ENCODE data around the gene CD37.
"Not testable (repeated sequence)": the region's sequence is repeated elsewhere in the genome, so short reads cannot be mapped to it uniquely, and the experiment has no call there.

CD37 gene

DNA sequence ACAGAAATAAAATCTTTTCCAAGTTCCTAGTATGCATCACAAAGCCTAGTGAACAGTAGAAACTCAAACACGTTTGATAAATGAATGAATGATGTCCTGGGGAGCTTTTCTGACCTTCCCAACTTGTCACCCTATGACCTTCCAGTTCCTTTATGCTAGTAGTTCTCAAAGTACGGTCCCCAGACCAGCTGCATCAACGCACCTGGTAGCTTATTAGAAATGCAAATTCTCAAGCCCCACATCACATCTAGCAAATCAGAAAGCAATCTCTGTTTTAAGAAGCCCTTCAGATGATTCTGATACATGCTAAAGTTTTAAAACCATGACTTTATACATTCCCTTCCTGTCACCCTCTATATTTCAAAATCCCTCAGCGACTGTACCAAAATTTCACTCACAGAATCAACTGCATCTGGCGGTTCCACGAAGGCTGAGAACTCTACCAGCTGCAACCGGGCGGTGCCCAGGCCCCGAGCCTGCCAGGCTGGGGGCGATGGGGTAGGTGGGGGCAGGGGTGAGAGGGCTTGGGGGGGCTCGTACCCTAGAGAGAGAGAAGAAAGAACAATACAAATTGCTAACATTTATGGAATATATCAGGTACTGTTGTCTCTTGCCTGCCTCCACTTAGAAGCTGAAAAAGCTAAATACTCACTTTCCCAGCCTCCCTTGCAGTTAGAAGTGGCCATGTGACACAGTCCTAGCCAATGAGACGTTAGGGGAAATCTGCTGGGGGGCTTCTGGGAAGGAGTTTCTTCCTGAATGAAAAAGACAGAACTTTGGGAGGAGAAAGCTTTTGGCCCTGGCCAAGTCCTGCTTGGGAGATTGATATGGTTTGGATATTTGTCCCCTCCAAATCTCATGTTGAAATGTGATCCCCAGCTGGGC is 13.3 kb downstream of the CD37 start:
- no peak for DNase-seq

DNA sequence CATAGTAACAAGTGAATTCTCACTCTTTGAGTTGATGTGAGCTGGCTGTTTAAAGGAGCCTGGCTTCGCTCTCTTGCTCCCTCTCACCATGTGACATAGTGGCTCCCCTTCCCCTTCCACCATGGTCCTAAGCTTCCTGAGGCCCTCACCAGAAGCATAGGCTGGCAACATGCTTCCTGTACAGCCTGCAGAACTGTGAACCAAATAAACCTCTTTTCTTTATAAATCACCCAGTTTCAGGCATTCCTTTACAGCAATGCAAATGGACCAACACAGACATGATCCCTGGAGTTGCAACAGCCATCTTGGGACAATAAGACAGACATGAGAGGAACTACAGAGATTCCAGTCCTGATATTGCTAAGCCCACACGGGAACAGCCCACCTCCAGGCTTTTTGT is 14.4 kb downstream of the CD37 start:
- DNase-seq, result no peak

DNA sequence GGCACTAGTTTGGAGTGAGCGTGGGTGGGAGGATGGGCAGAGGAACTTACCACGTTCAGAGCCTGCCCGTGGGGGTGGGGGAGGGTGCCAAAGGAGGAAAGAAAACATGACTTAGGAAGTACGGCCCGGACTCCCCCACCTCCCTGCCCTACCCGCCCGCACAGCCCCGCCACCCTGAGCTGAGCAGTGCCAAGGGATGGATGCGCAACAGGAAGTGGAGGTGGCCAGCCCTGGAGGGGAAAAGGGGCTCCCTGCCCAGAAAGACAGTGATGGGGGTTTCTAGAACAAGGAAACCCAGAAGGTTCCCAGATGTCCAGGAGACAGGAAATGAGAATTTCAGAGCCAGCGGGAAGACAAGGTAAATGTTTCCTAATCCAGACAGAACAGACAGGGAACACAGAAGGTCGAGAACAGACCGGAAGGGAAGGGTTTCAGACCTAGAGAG is 20.7 kb downstream of the CD37 start:
- DNase-seq, result no peak

DNA sequence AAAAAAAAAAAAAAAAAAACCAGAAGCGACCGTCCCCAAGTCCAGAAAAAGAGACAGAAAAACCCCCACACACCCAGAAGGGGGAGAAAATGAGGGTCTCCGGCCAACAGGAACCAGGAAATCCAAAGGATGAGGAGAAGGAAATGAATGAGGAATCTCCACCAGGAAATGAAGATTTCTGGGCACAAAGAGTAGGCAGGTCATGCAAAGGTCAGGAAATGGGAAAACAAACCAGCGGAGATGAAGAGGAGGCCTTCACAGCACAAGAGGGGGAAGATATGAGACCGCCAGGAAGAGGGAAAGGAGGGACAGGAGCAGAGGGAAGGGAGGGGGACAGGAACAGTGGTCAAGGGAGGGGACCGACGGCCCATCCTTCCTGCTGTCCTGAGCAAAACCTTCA is 21.2 kb downstream of the CD37 start:
- no peak for DNase-seq

DNA sequence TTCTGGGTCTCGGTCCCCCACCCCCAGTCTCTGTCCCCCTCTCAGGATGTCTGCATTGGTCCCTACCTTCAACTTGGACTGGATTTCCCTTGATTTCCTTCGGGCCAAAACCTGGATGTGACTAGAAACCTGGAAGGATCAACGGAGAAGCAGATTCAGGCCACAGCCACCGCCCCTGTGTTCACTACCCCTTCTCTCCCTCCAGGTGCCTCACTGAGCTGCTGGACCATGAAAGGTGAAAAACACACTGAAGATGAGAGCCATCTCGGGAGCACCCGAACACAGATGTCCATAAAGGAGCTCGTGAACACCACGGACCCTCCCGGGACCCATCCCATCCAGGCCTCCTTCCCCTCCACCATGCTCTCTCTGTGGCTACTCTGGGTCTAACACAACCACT is 22.0 kb downstream of the CD37 start:
- no peak for DNase-seq

DNA sequence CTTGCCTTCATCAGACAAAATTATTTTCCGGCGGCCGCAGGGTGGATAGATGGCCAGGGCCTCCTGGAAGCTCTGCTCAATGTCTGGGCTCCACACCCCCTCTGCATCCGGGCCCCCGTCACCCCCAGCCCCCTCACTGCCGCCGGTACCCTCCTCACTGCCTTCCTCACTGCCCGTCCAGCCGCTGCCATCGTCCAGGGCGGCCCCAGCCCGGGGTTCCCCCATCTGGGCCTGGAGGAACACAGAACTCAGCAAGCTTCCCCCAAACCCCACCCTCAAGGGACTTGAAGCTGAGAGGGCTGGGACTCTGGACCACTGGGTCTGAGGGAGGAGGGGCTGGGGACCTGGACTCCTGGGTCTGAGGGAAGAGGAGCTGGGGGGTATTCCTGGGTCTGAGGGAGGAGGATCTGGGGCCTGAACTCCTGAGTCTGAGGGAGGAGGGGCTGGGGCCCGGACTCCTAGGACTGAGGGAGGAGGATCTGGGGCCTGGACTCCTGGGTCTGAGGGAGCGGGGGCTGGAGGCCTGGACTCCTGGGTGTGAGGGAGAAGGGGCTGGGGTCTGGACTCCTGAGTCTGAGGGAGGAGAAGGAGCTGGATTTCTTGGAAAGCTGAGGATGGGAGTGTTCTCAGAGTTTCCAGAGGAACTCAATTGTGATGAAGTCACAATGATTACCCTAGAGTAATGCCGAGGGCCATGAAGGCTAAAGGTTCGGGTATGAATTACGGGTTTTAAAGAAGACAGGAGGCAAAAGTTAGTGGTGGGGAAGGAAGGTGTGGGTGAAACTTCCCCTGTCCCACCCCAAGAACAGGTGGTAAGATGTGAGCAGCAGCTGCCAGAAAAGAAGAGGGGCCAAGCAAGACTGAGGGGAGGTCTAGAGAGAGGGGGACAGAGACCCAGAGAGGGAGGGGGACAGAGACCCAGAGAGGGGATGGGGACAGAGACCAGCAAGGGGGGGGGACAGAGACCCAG is 24.9 kb downstream of the CD37 start:
- no peak for DNase-seq

DNA sequence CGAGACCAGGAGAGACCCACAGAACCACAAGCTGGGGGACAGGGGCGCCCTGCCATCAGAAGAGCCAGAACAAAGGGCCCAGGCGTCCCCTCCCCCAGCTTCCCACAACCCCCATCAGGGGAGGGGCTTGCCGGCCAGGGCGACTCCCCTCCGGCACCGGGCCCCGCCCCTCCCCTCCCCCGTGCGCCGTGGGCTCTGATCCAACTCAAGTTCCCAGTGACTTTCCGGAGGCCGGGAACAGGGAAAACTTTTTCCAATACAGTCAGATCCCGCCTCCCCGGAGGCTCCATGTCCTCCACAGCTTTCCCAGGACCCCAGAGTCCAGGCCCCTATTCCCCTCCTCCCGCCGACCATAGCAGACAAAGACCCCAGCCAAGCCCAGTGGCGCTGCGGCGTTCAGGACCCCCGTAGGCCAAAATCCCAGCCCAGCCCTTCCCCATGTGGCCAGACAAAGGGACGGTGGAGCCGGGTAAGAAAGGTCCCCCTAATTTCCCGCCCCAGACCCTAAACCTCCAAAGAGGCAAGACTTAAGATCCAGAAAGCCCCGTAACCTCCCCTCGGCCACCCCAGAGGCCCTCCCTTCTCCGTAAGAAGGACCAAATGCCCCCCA is 26.3 kb downstream of the CD37 start:
- no peak for DNase-seq

DNA sequence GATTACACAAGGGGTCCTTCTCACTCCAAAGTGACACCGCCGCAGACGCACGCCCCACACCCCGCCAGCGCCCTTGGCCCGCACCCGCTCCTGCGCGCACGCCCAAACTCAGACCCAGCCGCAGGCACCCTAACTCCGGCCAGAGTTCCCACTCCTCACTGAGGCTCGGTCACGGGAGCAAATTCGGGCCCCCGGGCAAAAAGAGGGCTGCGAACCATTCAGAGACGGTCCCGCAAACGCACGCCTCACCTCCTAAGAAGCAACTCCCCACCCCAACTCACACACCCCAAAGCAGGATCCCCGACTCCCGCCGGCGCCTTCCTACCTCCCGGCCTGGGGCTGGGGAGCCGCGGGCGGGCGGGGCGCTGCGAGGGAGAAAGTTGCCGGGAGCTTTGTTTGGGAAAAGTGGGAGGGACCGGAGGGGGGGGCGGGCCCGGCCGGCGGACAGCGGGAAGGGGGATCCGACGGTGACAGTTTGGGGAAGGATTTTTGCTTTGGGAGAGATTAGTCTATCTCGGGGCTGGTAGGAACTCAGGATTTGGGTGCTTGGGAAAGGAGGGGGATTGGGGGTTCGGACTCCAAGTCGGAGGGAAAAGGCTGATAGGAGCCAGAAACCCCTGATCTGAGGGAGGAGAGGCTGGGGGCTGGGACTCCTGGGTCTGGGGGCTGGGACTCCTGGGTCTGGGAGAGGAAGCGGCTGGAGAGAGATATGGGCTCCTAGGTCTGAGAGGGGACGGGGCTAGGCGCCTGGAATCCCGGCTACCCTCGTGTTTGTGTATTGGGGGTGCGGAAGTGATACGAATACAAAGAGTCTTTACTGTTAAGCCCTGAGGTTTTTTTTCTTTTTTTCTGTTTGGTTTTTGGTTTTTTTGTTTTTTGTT is 27.1 kb downstream of the CD37 start, which contains the start of gene TEAD2:
Gene TEAD2 (minus strand): TSS at position 369 of the 881 bp plus-strand sequence. CDS start 2,341 bp downstream, outside the sequence.
- DNase-seq, result no peak

DNA sequence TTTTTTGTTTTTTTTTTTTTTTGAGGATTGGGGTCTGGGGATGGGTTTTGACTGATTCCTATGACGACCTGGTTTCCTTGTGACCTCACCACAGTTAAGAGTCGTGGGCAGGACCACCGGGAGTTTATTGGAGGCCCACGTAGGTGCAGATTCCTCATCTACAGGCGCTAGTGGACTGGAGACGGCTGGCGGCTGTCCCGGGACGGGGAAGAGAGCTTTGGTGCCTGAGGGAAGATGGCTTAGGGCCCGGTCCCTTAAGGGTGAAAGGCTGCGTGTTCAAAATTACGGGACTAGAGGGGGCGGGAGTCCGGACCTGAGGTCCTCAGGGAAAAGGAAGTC is 27.7 kb downstream of the CD37 start:
- DNase-seq, result no peak

DNA sequence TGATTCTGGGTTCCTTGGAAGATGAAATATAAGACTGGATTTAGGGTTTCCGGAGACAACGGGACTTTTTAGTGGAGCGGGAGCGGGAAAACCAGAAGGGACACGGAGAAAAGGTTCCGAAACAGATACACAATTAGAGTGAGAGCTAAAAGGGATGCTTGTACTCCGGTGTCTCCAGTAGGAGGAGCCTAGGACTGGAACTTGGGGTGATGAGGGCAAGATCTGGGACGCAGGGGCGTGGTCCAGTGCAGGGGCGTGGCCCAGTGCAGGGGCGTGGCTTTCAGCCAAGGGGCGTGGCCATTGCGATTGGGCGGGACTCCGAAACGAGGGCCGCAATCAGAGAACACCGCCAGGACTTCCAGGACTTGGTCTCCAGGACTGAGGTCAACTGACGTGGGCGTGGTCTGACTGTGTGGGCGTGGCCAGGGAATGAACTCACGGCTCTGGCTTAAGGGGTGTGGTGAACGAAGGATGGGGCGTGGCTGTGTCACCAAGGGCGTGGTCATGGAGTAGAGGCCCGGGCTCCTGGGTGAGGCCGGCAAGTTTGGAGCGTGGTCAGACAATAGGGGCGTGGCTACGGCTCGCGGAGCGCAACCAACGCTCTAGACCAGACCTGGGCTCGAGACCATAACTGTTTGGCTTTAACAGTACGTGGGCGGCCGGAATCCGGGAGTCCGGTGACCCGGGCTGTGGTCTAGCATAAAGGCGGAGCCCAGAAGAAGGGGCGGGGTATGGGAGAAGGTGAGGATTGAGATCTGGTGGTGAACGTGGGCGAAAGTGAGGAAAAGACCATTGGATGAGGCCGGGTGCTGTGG is 28.3 kb downstream of the CD37 start, which contains the start of gene DKKL1:
Gene DKKL1 (plus strand): TSS at position 610 of the 815 bp plus-strand sequence. CDS start 122 bp downstream, at position 732.
- DNase-seq, result peak; percentile 58

DNA sequence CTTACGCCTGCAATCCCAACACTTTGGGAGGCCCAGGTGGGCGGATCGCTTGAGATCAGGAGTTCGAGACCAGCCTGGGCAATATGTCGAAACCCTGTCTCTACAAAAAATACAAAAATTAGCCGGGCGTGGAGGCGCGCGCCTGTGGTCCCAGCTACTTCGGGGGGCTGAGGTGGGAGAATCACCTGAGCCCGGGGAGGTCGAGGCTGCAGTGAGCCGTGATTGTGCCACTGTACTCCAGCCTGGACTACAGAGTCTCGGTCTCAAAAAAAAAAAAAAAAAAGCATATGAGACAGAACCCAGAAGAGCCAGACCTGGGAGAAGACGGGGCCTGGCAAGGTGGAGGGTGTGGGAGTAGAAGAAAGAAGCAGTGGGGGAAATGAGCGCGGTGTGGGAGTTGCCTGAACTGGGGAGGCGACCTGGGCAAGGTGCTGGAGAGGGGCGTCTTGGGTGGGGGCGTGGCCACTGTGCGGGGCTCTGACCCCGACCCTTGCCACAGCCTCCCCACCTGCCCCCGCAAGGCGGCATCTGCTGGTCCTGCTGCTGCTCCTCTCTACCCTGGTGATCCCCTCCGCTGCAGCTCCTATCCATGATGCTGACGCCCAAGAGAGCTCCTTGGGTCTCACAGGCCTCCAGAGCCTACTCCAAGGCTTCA is 29.0 kb downstream of the CD37 start:
- DNase-seq, result no peak

DNA sequence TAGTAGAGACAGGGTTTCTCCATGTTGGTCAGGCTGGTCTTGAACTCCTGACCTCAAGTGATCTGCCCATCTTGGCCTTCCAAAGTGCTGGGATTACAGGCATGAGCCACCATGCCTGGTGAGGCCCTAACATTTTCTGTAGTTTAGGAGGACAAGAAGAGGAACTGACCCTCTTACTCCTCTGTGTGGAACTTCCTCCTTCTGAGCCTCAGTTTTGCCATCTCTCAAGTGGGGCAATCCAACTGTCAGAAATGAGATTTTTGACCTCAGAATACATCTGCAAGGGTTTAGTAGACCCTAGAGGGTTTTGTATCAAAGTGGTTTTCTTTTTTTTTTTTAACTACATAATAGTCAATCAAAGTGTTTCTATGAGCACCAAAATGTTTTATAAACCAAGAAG is 30.9 kb downstream of the CD37 start:
- DNase-seq, result no peak

DNA sequence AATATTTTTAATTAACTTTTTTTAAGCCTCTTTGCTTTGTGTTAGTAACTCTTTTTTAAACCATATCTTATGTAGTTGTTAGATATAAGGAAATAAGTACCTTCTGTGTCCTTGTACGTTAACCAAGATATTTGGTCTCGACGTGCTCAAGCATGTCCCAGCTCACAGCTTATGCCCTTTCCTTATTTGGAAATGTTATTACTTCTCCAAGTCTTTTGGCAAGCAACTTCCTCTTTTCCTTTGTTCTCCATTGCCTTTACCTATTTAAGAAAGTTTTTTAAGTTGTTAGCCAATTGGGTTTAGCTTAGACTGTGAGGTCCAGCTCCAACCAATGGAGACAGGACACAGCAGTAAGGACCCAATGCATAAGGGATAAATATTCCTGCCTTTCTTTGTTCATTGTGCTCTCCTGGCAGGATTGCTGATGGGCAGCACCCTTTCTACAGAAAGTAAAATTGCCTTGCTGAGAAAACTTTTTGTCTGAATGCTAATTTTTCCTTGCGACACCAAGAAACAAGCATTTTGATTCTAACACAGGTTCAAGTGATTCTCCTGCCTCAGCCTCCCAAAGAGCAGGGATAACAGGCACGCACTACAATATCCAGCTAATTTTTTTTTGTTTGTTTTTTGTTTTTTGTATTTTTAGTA is 33.6 kb downstream of the CD37 start:
- no peak for DNase-seq

DNA sequence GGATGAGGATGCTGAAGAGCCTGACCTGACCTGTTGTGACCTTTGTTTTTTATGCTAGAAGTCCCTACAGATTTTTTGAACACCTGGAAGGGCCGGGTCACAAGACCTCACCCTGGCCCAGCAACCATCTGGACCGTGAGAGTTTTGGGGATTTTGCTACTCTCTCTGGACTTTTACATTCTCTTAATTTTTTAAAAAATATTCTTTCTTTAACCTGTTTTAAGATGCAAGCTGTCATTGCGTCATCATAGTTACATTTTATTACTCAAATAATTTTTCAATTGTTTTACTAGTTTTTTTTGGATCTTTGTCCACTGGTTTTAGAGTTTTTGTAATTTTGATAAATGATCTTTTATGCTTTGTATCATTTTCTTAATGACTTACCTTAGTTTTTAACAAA is 36.0 kb downstream of the CD37 start:
- no peak for DNase-seq

DNA sequence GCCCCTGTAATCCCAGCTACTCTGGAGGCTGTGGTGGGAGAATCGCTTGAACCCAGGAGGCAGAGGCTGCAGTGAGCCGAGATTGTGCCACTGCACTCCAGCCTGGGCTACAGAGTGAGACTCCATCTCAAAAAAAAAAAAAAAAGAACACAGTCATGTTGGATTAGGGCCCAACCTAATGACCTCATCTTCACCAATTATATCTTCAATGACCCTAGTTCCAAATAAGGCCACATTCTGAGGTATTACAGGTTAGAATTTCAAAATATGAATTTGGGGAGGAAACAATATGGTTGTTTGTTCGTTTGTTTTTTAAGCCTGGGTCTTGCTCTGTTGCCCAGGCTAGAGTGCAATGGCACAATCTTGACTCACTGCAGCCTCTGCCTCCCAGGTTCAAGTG is 38.0 kb downstream of the CD37 start:
- not testable (repeated sequence) for DNase-seq

DNA sequence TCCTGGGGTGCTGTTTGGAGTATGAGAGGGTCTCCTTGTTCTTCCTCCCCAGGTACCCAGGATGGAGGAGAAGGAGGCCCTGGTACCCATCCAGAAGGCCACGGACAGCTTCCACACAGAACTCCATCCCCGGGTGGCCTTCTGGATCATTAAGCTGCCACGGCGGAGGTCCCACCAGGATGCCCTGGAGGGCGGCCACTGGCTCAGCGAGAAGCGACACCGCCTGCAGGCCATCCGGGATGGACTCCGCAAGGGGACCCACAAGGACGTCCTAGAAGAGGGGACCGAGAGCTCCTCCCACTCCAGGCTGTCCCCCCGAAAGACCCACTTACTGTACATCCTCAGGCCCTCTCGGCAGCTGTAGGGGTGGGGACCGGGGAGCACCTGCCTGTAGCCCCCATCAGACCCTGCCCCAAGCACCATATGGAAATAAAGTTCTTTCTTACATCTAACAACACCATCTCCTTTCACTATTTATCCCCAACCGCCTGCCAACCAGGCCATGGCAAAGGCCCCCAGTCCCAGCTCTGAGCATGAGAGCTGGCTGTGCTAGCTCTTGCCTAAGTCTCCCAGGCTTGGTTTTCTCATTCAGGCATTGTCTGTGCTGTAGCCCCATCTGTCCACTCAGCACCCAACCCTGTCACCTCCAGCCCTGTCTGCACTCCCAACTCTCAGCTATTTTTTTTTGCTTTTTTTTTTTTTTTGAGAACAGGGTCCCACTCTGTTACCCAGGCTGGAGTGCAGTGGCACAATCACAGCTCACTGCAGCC is 39.6 kb downstream of the CD37 start:
- no peak for DNase-seq

DNA sequence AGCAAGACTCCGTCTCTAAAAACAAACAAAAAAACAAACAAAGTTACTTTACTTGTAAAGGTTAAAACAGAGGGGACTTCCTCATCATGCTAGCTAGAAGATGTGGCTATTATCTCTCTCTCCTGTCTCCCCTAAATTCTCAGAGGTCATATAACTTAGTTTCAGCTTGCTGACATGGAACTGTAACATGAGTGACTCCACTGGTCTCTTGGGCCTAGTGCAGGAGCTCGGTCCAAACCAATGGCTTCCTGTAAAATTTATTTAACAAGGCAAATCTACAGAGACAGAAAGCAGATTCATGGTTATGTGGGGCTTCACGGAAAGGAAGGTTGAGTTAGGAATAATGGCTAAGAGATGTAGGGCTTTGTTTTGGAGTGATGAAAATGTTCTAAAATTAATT is 43.3 kb downstream of the CD37 start:
- DNase-seq, result no peak

DNA sequence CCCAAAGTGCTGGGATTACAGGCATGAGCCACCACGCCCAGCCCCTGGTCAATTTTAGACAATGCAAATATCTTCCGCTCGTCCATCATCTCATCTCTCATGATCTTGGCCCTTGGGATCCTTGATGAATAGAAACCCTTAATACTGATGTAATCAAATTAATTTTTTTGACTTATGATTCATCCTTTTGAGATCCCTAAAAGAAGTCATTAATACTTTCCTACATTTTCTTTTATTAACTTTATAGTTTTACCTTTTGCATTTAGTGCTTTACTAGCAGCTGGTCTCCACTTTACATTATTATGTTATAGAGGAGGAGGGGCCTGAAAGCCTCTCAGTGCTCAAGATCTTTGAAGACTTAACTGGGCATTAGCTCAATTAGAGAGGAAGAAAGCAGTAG is 45.2 kb downstream of the CD37 start:
- no peak for DNase-seq

DNA sequence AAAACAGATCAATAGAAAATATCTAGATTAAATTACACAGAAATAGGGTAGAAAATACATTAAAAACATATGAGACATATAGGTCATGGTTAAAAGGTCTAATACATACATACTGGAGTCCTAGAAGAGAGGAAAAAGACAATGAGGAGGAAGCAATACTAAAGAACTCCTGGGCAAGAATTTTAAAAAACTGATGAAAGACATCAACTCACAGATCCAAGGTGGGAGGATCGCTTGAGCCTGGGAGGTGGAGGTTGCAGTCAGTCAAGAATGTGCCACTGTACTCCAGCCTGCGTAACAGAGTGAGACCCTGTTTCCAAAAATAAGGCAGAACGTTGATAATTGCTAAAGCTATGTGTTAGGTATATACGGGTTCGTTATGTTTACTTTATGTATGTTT is 47.4 kb downstream of the CD37 start:
- no peak for DNase-seq
